Fibroblast of villous mesenchyme (primary cell): ENCODE results near the gene TGFBR3. TPM values are rescaled to one million over a fixed set of nuclear protein-coding genes. Genes with fewer than 3 reads are reported as not detected.
A peak's percentile ranks its signal among the peaks of the same experiment; 100 is the strongest.

Experiments
- DNase-seq: peaks from one replicate; pipeline ENCODE4 v3.0.0-alpha.2; 2010; ENCODE audit warnings: low read depth
- H3K4me3 ChIP-seq: 2 replicates; pipeline ENCODE4 v1.5.1; 2011; ENCODE audit warnings: low read depth, mild to moderate bottlenecking, low read length
- total RNA-seq: library from RNA; depleted of rRNA; stranded (reverse); fragments of >200 nt; gene quantifications from 2 replicates; pipeline ENCODE4 v1.2.3, GENCODE V29; 2012
- TF ChIP-seq, protein P1 (sequence below): IDR thresholded peaks from 2 replicates; pipeline ENCODE4 v1.5.1; 2012; ENCODE audit warnings: low read depth, mild to moderate bottlenecking, low read length; ENCODE audit not compliant: insufficient read depth

TGFBR3 gene
- total RNA-seq, 1 donor, result 17.7 TPM

DNA sequence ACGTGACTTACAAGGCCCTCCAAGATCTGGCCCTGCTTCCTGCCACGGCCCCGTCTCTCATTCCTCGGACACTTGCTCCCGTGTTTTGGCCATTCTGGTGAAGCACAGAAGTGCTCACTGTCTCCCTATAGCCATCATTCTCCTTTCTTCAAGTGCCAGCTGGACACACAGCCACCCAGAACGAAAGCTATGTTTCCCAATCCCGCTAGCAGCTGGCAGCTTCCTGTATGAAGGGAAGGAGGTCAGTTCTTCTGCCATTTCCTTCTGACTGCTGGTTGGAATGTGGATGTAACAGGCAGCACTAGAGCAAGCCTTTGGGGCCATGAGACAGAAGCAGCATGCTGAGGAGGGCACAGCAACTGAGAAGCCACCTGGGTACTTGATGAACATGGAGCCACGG lies 82.8 kb downstream of the TGFBR3 start:
- TF ChIP-seq, protein P1, sequence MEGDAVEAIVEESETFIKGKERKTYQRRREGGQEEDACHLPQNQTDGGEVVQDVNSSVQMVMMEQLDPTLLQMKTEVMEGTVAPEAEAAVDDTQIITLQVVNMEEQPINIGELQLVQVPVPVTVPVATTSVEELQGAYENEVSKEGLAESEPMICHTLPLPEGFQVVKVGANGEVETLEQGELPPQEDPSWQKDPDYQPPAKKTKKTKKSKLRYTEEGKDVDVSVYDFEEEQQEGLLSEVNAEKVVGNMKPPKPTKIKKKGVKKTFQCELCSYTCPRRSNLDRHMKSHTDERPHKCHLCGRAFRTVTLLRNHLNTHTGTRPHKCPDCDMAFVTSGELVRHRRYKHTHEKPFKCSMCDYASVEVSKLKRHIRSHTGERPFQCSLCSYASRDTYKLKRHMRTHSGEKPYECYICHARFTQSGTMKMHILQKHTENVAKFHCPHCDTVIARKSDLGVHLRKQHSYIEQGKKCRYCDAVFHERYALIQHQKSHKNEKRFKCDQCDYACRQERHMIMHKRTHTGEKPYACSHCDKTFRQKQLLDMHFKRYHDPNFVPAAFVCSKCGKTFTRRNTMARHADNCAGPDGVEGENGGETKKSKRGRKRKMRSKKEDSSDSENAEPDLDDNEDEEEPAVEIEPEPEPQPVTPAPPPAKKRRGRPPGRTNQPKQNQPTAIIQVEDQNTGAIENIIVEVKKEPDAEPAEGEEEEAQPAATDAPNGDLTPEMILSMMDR, result no peak
- DNase-seq, result no peak

DNA sequence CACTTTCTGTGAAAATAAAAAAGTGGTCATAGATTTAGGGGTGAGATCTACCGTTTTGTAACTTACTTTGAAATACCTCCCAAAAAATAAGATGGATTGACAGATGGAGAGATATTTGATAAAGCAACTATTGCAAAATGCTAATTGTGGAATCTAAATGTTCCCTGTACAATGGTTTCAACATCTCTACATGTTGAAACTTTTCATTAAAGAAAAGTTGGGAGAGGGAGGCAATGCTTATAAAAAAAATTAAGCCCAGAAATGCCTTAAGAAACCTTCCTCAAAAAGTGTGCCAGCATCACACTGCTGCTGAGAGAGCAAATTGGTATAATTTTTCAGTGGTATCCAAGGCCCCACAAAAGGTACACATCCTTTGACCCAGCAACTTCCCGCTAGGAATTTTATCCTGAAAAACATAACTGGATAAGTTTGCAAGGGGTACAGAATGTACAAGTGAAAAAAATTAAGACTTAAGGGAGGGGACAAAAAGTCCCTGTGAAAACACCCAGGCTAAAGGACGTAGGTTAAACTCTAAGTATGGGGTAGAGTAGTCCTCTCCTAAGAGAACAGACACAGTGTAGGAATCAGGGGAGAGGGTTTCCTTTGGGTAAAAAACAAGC lies 84.3 kb downstream of the TGFBR3 start:
- H3K4me3 ChIP-seq, result no peak overlapping the region
- TF ChIP-seq, protein P1, result no peak
- DNase-seq, result no peak

More for the DNA sequence above, 82.8 kb downstream of the TGFBR3 start:
- H3K4me3 ChIP-seq, result no peak overlapping the region

DNA sequence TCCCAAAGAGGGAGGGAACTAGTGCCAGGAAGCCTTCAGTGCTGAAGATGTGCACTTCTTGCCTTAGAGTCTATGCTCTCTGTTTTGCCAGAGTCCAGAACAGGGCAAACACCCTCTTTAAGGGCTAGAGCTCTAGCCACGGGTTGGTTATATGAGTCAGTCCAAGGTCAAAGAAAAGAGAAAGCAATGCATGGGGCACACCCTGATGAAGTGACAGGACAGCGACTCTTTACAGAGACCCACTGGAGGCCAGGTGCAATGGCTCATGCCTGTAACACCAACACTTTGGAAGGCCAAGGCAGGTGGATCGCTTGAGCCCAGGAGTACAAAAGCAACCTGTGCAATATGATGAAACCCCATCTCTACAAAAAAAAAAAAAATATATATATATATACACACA lies 86.1 kb downstream of the TGFBR3 start:
- no peak overlapping the region for H3K4me3 ChIP-seq
- TF ChIP-seq, protein P1, result no peak
- no peak for DNase-seq

DNA sequence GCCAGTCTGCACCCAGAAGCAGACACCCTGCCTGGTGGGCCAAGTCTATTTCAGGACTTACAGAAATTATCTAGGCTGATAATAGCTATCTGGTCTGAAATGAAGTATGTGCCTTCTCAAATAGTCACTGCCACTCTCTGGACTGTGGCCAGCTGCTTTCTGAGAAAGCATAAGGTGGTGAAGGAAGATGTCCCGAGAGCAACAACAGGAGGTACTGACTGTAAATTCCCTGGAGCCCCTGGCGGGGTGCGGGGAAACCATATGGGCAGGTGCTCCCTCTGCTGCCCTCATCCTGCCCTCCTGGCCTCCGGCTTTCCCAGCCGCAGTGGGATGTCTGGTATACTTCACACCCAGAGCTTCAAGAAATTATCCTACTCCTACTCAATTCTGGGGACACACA lies 86.8 kb downstream of the TGFBR3 start:
- TF ChIP-seq, protein P1, result no peak
- no peak overlapping the region for H3K4me3 ChIP-seq
- no peak for DNase-seq

DNA sequence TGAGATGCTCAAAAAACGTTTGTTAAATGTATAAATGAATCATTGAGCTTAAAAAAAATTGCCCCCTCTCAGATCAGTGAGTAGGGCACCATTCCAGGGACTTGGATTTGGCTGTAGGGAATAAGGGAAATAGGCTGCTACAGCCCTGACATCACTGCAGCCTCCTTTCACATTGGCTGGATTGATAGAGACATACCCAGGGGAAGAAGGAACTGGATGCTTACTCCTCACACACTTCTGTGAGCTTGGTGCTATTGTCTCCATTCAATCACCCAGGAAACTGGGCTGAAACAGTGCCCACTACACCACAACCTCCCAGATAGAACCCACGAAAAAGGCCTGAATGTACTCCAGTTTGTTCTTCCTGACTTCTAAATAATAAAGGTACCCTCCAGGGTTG lies 87.2 kb downstream of the TGFBR3 start:
- no peak for DNase-seq
- H3K4me3 ChIP-seq, result no peak overlapping the region
- TF ChIP-seq, protein P1, result no peak

DNA sequence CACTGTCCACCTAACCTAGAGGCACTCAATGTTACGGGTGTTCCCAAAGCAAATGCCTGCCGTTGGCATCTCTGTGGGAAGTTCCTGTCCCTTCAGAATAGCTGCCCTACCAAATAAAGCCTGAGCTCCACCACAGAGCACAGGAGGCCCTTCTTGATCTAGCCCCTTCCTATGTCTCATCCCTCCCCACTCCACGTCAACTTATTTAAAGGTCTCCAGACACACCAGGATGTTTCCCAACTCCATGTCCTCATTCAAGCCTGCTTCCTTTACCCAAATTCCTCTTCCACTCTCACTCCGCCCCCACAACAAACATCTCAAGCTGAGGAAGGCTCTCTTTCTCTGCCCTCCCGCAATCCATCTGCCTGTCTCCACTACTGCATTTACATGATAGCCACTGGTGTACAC lies 87.7 kb downstream of the TGFBR3 start:
- TF ChIP-seq, protein P1, result no peak
- H3K4me3 ChIP-seq, result no peak overlapping the region
- peak; percentile 56 for DNase-seq

DNA sequence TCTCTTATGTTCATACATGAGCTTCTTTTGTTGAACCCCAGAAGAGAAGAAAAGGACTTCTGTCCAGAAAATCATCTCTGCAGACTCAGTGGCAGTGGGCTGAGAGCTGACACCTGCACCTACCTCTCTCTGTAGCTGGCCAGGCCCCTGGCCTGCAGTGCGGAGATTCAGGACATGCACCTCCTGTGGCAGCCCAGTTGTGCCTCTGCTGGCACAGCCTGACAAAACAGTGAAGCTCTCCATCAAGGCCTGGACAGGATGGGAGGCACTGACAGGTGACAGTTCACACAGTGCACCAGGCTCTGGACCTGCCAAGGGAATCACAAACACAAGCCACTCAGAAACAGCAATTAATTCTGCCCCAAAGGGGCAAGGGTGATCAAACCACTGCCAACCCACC lies 88.8 kb downstream of the TGFBR3 start:
- no peak overlapping the region for H3K4me3 ChIP-seq
- TF ChIP-seq, protein P1, result no peak
- DNase-seq, result no peak
